Neural cell (in vitro differentiated cells): Measurements from ENCODE around the gene FAM193B.

ENCODE experiments used
- MXI1 ChIP-seq: fragments of 450-650 bp; conservative IDR thresholded peaks from 2 replicates; pipeline ENCODE4 v1.6.1; 2014; ENCODE audit warnings: antibody characterized with exemption, mild to moderate bottlenecking; ENCODE audit not compliant: poor library complexity, severe bottlenecking
- TF ChIP-seq, protein P1 (sequence below): IDR thresholded peaks from 2 replicates; pipeline ENCODE4 v1.6.1; 2012; ENCODE audit warnings: borderline replicate concordance
- TF ChIP-seq, protein P2 (sequence below): fragments of 450-650 bp; IDR thresholded peaks from 2 replicates; pipeline ENCODE4 v1.5.1; 2014; ENCODE audit warnings: antibody characterized with exemption, mild to moderate bottlenecking, moderate library complexity; ENCODE audit not compliant: poor library complexity, severe bottlenecking

GRCh38 chr5:177527595-177527994, 26.8 kb downstream of the FAM193B start:
- TF ChIP-seq, protein P1, sequence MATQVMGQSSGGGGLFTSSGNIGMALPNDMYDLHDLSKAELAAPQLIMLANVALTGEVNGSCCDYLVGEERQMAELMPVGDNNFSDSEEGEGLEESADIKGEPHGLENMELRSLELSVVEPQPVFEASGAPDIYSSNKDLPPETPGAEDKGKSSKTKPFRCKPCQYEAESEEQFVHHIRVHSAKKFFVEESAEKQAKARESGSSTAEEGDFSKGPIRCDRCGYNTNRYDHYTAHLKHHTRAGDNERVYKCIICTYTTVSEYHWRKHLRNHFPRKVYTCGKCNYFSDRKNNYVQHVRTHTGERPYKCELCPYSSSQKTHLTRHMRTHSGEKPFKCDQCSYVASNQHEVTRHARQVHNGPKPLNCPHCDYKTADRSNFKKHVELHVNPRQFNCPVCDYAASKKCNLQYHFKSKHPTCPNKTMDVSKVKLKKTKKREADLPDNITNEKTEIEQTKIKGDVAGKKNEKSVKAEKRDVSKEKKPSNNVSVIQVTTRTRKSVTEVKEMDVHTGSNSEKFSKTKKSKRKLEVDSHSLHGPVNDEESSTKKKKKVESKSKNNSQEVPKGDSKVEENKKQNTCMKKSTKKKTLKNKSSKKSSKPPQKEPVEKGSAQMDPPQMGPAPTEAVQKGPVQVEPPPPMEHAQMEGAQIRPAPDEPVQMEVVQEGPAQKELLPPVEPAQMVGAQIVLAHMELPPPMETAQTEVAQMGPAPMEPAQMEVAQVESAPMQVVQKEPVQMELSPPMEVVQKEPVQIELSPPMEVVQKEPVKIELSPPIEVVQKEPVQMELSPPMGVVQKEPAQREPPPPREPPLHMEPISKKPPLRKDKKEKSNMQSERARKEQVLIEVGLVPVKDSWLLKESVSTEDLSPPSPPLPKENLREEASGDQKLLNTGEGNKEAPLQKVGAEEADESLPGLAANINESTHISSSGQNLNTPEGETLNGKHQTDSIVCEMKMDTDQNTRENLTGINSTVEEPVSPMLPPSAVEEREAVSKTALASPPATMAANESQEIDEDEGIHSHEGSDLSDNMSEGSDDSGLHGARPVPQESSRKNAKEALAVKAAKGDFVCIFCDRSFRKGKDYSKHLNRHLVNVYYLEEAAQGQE = no peak
- TF ChIP-seq MXI1 = no peak
- TF ChIP-seq, protein P2, sequence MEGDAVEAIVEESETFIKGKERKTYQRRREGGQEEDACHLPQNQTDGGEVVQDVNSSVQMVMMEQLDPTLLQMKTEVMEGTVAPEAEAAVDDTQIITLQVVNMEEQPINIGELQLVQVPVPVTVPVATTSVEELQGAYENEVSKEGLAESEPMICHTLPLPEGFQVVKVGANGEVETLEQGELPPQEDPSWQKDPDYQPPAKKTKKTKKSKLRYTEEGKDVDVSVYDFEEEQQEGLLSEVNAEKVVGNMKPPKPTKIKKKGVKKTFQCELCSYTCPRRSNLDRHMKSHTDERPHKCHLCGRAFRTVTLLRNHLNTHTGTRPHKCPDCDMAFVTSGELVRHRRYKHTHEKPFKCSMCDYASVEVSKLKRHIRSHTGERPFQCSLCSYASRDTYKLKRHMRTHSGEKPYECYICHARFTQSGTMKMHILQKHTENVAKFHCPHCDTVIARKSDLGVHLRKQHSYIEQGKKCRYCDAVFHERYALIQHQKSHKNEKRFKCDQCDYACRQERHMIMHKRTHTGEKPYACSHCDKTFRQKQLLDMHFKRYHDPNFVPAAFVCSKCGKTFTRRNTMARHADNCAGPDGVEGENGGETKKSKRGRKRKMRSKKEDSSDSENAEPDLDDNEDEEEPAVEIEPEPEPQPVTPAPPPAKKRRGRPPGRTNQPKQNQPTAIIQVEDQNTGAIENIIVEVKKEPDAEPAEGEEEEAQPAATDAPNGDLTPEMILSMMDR = no peak
